Right renal pelvis (tissue), 4 donors: ENCODE measurements around the gene ZBTB20. TPM values are rescaled to one million over a fixed set of nuclear protein-coding genes. Genes with fewer than 3 reads are reported as not detected.
A peak's percentile ranks its signal among the peaks of the same experiment; 100 is the strongest.

Source experiments
- DNase-seq, 4 donors: peaks; one replicate each; pipeline ENCODE4 v3.0.0-alpha.2; 2013; ENCODE audit warnings: low read depth in 4 of 4, low spot score in 3 of 4, missing footprints in 1 of 4
- polyA plus RNA-seq, 4 donors: library from polyadenylated mRNA; unstranded; fragments of 120-200 nt; gene quantifications; one replicate each; pipeline ENCODE4 v1.2.1, GENCODE V29; 2013; ENCODE audit not compliant: insufficient read length in 4 of 4

Gene ZBTB20
- polyA plus RNA-seq, 4 donors: 4.5 to 5.3 (median 4.9) TPM

GRCh38 chr3:114727373-114727772, 419.7 kb downstream of the ZBTB20 start:
- DNase-seq: no peak

- DNase-seq: no peak
Observed at GRCh38 chr3:114725966-114726365, 421.1 kb downstream of the ZBTB20 start.

GRCh38 chr3:114722530-114722929, 424.6 kb downstream of the ZBTB20 start:
- no peak for DNase-seq

GRCh38 chr3:114721864-114722263, 425.2 kb downstream of the ZBTB20 start:
- no peak for DNase-seq

DNA sequence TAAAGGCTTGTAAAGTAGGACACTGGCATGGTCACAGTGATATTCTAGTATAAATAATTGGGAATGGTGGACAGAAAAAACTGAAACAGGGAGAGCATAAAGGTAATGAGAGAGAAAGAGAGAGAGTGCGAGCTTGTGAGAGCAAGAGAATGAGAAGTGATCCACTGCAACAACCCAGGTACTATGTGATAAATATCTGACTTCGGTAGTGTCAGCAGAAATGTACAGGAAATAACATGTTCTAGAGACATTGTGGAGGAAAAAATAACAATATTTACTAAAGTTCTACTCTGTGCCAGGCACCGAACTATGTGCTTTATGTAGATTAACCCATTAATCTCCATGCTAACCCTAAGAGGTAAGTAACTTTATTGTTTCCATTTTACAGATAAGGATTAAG, 425.9 kb downstream of the ZBTB20 start:
- no peak for DNase-seq

GRCh38 chr3:114718898-114719210, 428.2 kb downstream of the ZBTB20 start:
- DNase-seq: peak in 1 of 4 donors; percentile 11

DNA sequence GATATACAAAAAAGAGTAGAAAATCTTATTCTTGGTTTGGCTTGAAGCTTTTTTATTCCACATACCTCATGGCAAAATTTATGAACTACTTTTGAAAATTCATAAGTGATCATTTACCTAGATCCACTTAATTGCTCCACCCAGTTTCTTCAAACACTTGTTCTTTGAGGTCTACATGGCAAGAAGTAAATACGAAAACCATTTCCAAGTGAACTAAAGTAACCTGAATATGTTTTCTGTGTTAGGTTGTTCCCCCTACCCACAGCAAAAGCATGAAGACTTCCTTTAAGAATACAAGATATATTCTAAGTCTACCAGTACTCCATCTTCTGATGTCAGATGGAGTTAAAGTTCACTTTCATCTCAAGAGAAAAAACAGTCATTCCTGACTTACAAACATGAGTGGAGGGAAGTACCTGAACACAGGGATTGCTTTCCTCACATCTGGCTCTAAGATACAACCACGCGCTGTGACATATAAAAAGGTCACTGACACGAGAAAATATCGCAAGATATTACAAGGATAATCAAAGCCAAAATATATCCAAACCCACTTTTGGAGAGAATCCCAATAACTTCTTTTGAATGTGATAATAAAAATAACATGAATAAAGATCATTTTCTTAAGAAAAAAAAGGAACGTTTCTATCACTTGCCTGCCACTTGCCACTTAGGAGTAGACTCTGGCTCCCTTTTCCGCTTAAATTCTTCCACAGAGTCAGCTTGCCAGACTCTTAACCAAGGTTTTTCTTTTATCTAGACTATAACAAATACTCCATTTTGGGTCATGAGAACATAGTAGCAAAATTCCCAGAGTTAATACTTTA, 428.8 kb downstream of the ZBTB20 start:
- DNase-seq: no peak

DNA sequence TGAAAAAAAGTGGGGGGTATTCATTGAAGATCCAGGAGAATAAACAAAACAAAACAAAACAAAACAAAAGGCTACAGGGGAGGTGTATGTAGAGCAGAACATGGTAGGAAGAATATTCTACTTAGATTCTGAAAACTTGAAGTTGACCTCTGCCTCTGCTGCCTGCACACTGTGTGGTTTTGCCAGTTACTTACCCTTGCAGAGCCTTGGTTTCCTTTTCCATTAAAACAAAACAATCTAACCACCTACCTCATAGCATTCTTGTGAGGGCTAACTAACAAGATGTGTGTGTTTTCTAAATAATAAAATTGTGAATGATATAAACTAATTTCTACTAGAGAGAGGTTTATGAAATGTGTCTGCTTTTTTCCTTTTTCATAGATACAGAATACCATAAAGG, 430.2 kb downstream of the ZBTB20 start:
- no peak for DNase-seq

DNA sequence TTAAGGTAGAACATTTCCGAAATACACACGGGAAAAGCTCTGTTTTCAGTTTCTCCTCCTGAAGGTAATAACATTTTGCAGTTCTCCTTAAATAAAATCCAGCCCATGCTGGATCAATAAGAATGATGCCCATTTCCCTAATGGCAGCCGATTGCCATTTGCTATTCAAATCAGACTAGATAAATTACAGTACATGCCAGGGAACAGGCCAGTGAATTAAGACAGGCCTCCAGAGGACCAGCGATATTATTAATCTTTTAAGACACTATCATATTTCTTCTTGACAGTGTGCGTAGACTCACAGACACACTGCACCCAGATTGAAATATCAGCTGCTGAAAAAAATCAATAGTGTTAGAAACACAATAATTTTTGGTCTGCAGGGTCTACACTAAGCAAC, 431.0 kb downstream of the ZBTB20 start:
- DNase-seq: no peak

DNA sequence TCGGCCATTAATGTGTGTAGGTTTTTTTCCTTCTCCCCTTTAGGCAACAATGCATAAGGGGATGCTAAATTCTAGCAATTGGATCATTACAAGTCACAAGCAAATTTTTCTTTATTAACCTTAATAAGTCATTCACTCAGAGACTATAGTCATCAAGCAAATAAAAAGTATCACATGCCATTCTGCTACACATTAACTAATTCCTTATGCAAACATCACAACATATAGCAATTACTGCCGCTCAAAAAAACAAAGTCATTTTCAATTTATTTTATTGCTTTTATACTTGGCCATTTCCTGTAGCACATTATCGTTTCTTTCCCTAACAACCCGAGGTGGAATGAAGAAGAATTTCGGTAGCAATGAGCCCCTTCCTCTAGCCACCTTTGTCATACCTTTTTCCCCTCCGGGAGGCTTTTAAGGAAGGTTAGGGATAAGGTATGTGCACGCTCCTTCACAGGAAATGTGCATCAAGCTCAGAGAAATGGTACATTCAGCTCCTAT, 432.1 kb downstream of the ZBTB20 start:
- DNase-seq: no peak

GRCh38 chr3:114714237-114714636, 432.9 kb downstream of the ZBTB20 start:
- DNase-seq: no peak

GRCh38 chr3:114712728-114713492, 434.2 kb downstream of the ZBTB20 start:
- DNase-seq: no peak

DNA sequence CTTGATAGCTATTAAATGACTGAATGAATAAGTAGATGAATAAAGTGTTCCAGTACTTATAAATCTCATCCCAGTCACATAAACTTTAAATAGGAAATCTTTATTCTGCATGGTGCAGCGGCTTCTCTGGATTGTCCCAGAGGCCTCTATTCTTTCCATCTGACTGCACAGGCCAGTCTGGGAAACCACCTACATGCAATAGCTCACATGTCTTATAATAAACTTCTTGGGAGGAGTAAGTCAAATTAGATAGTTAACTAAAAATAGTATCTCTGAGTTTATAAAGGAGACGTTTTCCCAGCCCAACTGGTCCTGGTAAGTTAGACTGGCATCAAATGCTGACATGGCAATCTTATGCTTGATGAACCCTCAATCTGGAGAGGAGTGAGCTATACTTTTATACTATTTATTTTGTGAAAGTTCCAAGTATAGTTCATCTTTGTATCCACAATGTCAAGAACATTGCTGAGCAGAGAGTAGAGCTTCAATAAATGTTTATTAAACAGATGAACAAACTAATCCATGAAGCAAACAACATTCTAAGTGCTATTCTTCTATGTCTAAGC, 435.7 kb downstream of the ZBTB20 start:
- DNase-seq: no peak

DNA sequence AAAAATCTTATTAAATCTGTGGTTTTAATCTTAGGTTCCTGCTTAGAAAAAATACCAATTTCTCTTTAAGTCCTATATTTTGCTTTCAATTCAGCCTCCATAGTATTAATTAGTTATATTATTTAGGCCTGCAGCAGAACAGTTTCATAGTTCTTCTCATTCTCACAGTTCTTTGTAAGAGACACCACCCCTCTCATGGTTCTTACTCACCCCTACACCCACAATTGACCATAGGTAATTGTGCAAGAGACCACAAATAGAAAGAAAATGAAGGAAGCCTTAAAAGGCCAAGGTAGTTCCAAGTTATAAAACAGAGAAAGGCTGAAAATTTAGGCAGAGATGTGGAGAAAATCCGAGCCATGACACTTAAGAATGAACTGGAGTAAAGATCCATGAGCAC, 438.0 kb downstream of the ZBTB20 start:
- DNase-seq: no peak

- DNase-seq: no peak
Observed at GRCh38 chr3:114707252-114707860, 439.7 kb downstream of the ZBTB20 start.

- no peak for DNase-seq
Observed at GRCh38 chr3:114706591-114707232, 440.4 kb downstream of the ZBTB20 start.

DNA sequence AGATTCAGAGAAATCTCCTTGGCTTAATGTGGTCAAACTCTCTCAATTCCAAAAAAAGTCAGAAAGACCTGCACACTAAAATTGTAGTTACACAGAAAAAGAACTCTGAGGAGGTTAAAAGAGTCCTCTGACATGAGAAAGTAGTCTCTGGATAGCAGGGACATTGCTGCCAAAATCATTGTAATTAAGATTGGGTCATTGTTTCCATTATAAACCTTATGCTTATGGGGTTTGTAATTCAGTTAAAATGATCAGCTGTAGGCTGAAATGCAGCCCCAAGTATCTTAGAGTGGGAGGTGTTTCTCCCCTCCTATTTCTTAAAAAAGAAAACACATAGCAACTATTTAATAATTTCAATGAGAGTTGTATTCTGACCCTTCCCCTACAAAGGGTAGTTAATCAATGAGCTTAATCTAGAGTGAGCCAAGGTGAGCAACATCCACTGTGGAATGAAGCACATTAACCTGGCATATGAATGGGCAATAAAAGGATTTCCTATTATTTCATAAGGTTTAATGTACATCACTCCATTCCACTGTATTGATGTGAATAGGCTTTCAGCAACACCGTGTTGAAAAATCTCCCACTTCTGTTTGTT, 446.4 kb downstream of the ZBTB20 start:
- no peak for DNase-seq

DNA sequence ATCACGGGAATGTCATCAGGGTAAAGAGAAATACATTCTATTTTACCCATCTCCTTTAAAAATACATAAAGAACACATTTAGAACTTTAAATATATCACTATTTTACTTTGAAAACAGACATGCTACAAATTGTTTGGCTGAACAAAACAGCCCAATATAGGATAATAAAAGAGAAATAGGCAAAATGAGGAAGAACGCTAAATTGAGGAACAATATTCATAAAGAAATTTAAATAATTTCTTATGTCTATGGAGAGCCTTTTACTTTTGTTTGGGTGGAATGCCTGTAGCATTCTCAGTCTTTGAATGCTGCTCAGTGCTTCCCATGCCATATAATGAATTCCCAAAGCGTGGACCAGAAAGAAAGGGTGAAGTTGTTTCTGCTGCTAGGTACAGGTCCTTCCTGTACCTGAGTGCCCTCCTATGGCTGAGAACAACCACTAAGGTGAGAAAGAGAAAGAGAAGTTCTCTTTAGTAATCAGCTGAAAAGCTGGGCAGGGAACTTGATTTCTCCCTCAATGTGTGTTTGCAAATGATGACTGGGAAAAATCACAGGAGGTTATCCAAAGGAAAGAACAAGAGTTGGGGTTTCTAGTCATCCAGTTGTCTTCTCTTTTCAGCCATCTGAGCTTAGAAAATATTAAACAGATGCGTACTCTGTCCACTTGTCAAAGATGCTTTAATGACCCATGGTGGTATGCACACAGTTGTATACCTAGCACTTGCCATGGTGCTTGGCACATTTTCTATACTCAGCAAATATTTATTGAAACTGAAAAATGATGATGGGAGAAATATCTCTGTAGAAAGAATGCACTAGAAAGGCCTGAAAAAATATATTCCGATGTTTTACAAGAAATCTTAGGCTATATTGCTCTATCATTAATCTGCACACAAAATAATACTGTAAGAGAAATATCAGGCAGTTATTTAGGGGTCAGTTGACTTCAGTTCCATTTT, 448.7 kb downstream of the ZBTB20 start:
- DNase-seq: no peak

DNA sequence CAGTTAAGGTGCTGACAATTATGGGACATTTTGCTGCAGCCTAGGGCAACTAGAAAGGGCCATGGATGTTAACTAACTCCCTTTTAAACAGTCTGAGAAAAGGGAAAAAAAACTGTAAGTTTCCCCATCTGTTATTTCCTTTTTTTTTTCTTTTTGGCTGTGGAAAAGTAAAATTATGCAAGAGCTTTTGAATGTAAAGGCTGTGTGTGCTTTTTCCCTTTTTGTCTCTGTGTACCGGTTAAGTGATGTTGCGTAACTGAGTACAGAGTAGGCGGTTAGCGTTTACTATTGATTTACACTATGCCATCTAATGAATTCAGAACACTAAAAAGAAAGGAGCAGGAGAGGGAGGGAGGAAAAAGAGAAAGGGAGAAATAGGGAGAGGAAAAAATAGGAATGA, 449.7 kb downstream of the ZBTB20 start:
- DNase-seq: no peak
